ENCODE results near the gene ZNF697.
"Not testable (repeated sequence)": the region's sequence is repeated elsewhere in the genome, so short reads cannot be mapped to it uniquely, and the experiment has no call there.

ZNF697 gene

GRCh38 chr1:119603695-119604094, 44.4 kb downstream of the ZNF697 start:
- Histone ChIP-seq H3K27ac (ENCODE audit: insufficient read depth, low read depth, low read length, poor library complexity, severe bottlenecking) (no peak overlapping the region), H3K4me3 (ENCODE audit: insufficient read depth, low read depth, low read length) (no peak overlapping the region), H3K27me3 (ENCODE audit: control insufficient read depth, insufficient read depth, low read length, poor library complexity, severe bottlenecking) (no peaks in the 10 kb centered on the region), H3K4me1 (ENCODE audit: control insufficient read depth, insufficient read depth, low read length) (no peaks in the 10 kb centered on the region), H3K9me3 (ENCODE audit: control insufficient read depth, low read length) (no peaks in the 10 kb centered on the region), H3K36me3 (ENCODE audit: control insufficient read depth, insufficient read depth, low read length) (no peaks in the 10 kb centered on the region)
- WGBS, 2 experiments = 92 to 93% methylated on average over 6 of the region's 6 CpGs

- whole genome bisulfite sequencing, 2 experiments = 91 to 92% methylated on average over 3 of the region's 3 CpGs
- H3K4me3 ChIP-seq (ENCODE audit: insufficient read depth, low read depth, low read length); H3K4me1 ChIP-seq (ENCODE audit: control insufficient read depth, insufficient read depth, low read length); H3K36me3 ChIP-seq (ENCODE audit: control insufficient read depth, insufficient read depth, low read length); H3K27me3 ChIP-seq (ENCODE audit: control insufficient read depth, insufficient read depth, low read length, poor library complexity, severe bottlenecking); H3K27ac ChIP-seq (ENCODE audit: insufficient read depth, low read depth, low read length, poor library complexity, severe bottlenecking); H3K9me3 ChIP-seq (ENCODE audit: control insufficient read depth, low read length): not testable (repeated sequence)
Observed at GRCh38 chr1:119603241-119603640, 44.8 kb downstream of the ZNF697 start.

- not testable (repeated sequence) for H3K9me3 ChIP-seq (ENCODE audit: control insufficient read depth, low read length); H3K27ac ChIP-seq (ENCODE audit: insufficient read depth, low read depth, low read length, poor library complexity, severe bottlenecking); H3K36me3 ChIP-seq (ENCODE audit: control insufficient read depth, insufficient read depth, low read length); H3K4me3 ChIP-seq (ENCODE audit: insufficient read depth, low read depth, low read length); H3K27me3 ChIP-seq (ENCODE audit: control insufficient read depth, insufficient read depth, low read length, poor library complexity, severe bottlenecking); H3K4me1 ChIP-seq (ENCODE audit: control insufficient read depth, insufficient read depth, low read length)
- 88 to 90% methylated on average over 3 of the region's 3 CpGs for WGBS, 2 experiments
Observed at GRCh38 chr1:119602789-119603188, 45.3 kb downstream of the ZNF697 start.

GRCh38 chr1:119602169-119602568, 45.9 kb downstream of the ZNF697 start:
- WGBS, 2 experiments = 93 to 96% methylated on average over 2 of the region's 2 CpGs
- no peak overlapping the region for H3K4me3 ChIP-seq (ENCODE audit: insufficient read depth, low read depth, low read length)
- H3K36me3 ChIP-seq (ENCODE audit: control insufficient read depth, insufficient read depth, low read length) = no peaks in the 10 kb centered on the region
- no peaks in the 10 kb centered on the region for H3K27me3 ChIP-seq (ENCODE audit: control insufficient read depth, insufficient read depth, low read length, poor library complexity, severe bottlenecking)
- H3K27ac ChIP-seq (ENCODE audit: insufficient read depth, low read depth, low read length, poor library complexity, severe bottlenecking) = no peak overlapping the region
- no peaks in the 10 kb centered on the region for H3K9me3 ChIP-seq (ENCODE audit: control insufficient read depth, low read length)
- no peaks in the 10 kb centered on the region for H3K4me1 ChIP-seq (ENCODE audit: control insufficient read depth, insufficient read depth, low read length)

GRCh38 chr1:119600976-119601375, 47.1 kb downstream of the ZNF697 start:
- 75 to 83% methylated on average over 1 of the region's 1 CpG for WGBS, 2 experiments
- Histone ChIP-seq H3K27ac (ENCODE audit: insufficient read depth, low read depth, low read length, poor library complexity, severe bottlenecking) (no peak overlapping the region), H3K27me3 (ENCODE audit: control insufficient read depth, insufficient read depth, low read length, poor library complexity, severe bottlenecking) (no peaks in the 10 kb centered on the region)

GRCh38 chr1:119600561-119600960, 47.5 kb downstream of the ZNF697 start:
- WGBS, 2 experiments = 91 to 94% methylated on average over 4 of the region's 4 CpGs
- H3K4me1 ChIP-seq (ENCODE audit: control insufficient read depth, insufficient read depth, low read length) = no peaks in the 10 kb centered on the region

More at GRCh38 chr1:119600976-119601375, 47.1 kb downstream of the ZNF697 start:
- H3K36me3 ChIP-seq (ENCODE audit: control insufficient read depth, insufficient read depth, low read length) = no peaks in the 10 kb centered on the region
- no peaks in the 10 kb centered on the region for H3K4me1 ChIP-seq (ENCODE audit: control insufficient read depth, insufficient read depth, low read length)
- no peak overlapping the region for H3K4me3 ChIP-seq (ENCODE audit: insufficient read depth, low read depth, low read length)
- no peaks in the 10 kb centered on the region for H3K9me3 ChIP-seq (ENCODE audit: control insufficient read depth, low read length)

GRCh38 chr1:119595606-119596005, 52.5 kb downstream of the ZNF697 start:
- Histone ChIP-seq H3K4me3 (ENCODE audit: insufficient read depth, low read depth, low read length) (no peak overlapping the region), H3K27ac (ENCODE audit: insufficient read depth, low read depth, low read length, poor library complexity, severe bottlenecking) (no peak overlapping the region), H3K27me3 (ENCODE audit: control insufficient read depth, insufficient read depth, low read length, poor library complexity, severe bottlenecking) (no peaks in the 10 kb centered on the region), H3K36me3 (ENCODE audit: control insufficient read depth, insufficient read depth, low read length) (no peaks in the 10 kb centered on the region), H3K9me3 (ENCODE audit: control insufficient read depth, low read length) (no peaks in the 10 kb centered on the region), H3K4me1 (ENCODE audit: control insufficient read depth, insufficient read depth, low read length) (no peaks in the 10 kb centered on the region)
- WGBS, 2 experiments = 94 to 97% methylated on average over 2 of the region's 2 CpGs

More at GRCh38 chr1:119600561-119600960, 47.5 kb downstream of the ZNF697 start:
- no peak overlapping the region for H3K4me3 ChIP-seq (ENCODE audit: insufficient read depth, low read depth, low read length)
- H3K36me3 ChIP-seq (ENCODE audit: control insufficient read depth, insufficient read depth, low read length) = no peaks in the 10 kb centered on the region
- no peaks in the 10 kb centered on the region for H3K27me3 ChIP-seq (ENCODE audit: control insufficient read depth, insufficient read depth, low read length, poor library complexity, severe bottlenecking)
- H3K9me3 ChIP-seq (ENCODE audit: control insufficient read depth, low read length) = no peaks in the 10 kb centered on the region
- no peak overlapping the region for H3K27ac ChIP-seq (ENCODE audit: insufficient read depth, low read depth, low read length, poor library complexity, severe bottlenecking)

GRCh38 chr1:119595168-119595567, 52.9 kb downstream of the ZNF697 start:
- Histone ChIP-seq H3K27me3 (ENCODE audit: control insufficient read depth, insufficient read depth, low read length, poor library complexity, severe bottlenecking) (no peaks in the 10 kb centered on the region), H3K9me3 (ENCODE audit: control insufficient read depth, low read length) (no peaks in the 10 kb centered on the region), H3K4me3 (ENCODE audit: insufficient read depth, low read depth, low read length) (no peak overlapping the region), H3K36me3 (ENCODE audit: control insufficient read depth, insufficient read depth, low read length) (no peaks in the 10 kb centered on the region), H3K27ac (ENCODE audit: insufficient read depth, low read depth, low read length, poor library complexity, severe bottlenecking) (no peak overlapping the region), H3K4me1 (ENCODE audit: control insufficient read depth, insufficient read depth, low read length) (no peaks in the 10 kb centered on the region)
- WGBS, 2 experiments = 85 to 90% methylated on average over 2 of the region's 2 CpGs

- H3K27me3 ChIP-seq (ENCODE audit: control insufficient read depth, insufficient read depth, low read length, poor library complexity, severe bottlenecking) = no peaks in the 10 kb centered on the region
Observed at GRCh38 chr1:119594376-119594775, 53.7 kb downstream of the ZNF697 start.

GRCh38 chr1:119593805-119594204, 54.3 kb downstream of the ZNF697 start:
- Histone ChIP-seq H3K4me1 (ENCODE audit: control insufficient read depth, insufficient read depth, low read length) (no peaks in the 10 kb centered on the region), H3K27me3 (ENCODE audit: control insufficient read depth, insufficient read depth, low read length, poor library complexity, severe bottlenecking) (no peaks in the 10 kb centered on the region), H3K4me3 (ENCODE audit: insufficient read depth, low read depth, low read length) (no peak overlapping the region), H3K36me3 (ENCODE audit: control insufficient read depth, insufficient read depth, low read length) (no peaks in the 10 kb centered on the region), H3K9me3 (ENCODE audit: control insufficient read depth, low read length) (no peaks in the 10 kb centered on the region), H3K27ac (ENCODE audit: insufficient read depth, low read depth, low read length, poor library complexity, severe bottlenecking) (no peak overlapping the region)
- WGBS, 2 experiments = 71 to 93% methylated on average over 1 of the region's 1 CpG

More at GRCh38 chr1:119594376-119594775, 53.7 kb downstream of the ZNF697 start:
- 79 to 96% methylated on average over 1 of the region's 1 CpG for WGBS, 2 experiments
- Histone ChIP-seq H3K4me1 (ENCODE audit: control insufficient read depth, insufficient read depth, low read length) (no peaks in the 10 kb centered on the region), H3K4me3 (ENCODE audit: insufficient read depth, low read depth, low read length) (no peak overlapping the region), H3K27ac (ENCODE audit: insufficient read depth, low read depth, low read length, poor library complexity, severe bottlenecking) (no peak overlapping the region), H3K9me3 (ENCODE audit: control insufficient read depth, low read length) (no peaks in the 10 kb centered on the region), H3K36me3 (ENCODE audit: control insufficient read depth, insufficient read depth, low read length) (no peaks in the 10 kb centered on the region)

GRCh38 chr1:119590393-119590792, 57.7 kb downstream of the ZNF697 start:
- no peaks in the 10 kb centered on the region for H3K4me1 ChIP-seq (ENCODE audit: control insufficient read depth, insufficient read depth, low read length)
- H3K36me3 ChIP-seq (ENCODE audit: control insufficient read depth, insufficient read depth, low read length) = no peaks in the 10 kb centered on the region
- no peak overlapping the region for H3K27ac ChIP-seq (ENCODE audit: insufficient read depth, low read depth, low read length, poor library complexity, severe bottlenecking)
- H3K4me3 ChIP-seq (ENCODE audit: insufficient read depth, low read depth, low read length) = no peak overlapping the region
- H3K27me3 ChIP-seq (ENCODE audit: control insufficient read depth, insufficient read depth, low read length, poor library complexity, severe bottlenecking) = no peaks in the 10 kb centered on the region
- H3K9me3 ChIP-seq (ENCODE audit: control insufficient read depth, low read length) = no peaks in the 10 kb centered on the region

Data from ectodermal cell (in vitro differentiated cells).